HL-60/S4 (cell line): ENCODE data around the gene NECAB3.

Source experiments
- in situ Hi-C: fragments of 300-500 bp; cut with MboI; formaldehyde crosslinking; loops from 2 replicates; pipeline ENCODE4 v1.14.3; 2022; ENCODE audit warnings: low sequenced_read_pairs

Gene NECAB3

GRCh38 chr20:33697129-33697528, 22.9 kb upstream of the NECAB3 start:
- in situ Hi-C loops, result no loop called here

DNA sequence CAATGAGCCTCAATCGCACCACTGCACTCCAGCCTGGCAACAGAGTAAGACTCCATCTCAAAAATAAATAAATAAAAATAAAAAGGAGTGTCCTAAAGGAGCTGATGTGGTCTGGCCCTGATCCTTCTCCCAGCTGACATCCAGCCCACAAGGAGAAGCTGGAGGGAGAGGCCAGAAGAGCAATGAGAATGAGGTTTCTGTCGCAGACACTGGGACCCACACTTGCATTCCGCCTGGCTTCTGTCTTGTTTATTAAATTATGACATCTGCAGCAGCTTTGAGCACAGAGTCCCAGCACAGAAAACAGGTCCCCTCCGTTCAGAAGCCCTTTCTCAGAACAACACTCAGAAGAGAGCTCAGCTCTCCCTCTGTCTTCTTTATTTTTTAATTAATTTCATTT, 22.2 kb upstream of the NECAB3 start:
- in situ Hi-C loops, result no loop called here

- in situ Hi-C loops, result no loop called here
These were observed 20.4 kb upstream of the NECAB3 start for GRCh38 chr20:33694639-33695012.

GRCh38 chr20:33693741-33694638, 19.8 kb upstream of the NECAB3 start:
- in situ Hi-C loops, result no loop called here

DNA sequence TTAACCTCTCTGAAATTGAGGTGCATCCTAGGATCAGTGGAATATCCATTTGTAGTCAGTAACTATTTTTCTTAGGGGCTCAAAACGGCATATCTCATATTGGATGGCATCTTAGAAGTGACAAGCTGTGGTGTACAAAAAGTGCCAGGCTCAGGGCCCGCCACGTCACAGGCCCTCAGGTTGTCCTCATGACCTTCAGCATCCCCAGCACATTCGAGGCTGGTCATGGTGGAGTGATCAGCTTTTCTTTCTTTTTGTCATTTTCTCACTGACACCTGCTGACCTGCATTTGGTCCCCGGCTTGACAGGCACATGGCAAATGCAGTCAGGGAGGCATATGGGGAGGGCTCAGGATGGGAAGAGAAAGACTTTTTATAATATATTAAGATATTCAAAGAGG, 19.1 kb upstream of the NECAB3 start:
- in situ Hi-C loops, result no loop called here

- in situ Hi-C loops, result no loop called here
These were observed 15.7 kb upstream of the NECAB3 start for GRCh38 chr20:33689973-33690372.

- in situ Hi-C loops, result no loop called here
These were observed 15.3 kb upstream of the NECAB3 start for GRCh38 chr20:33689493-33689892.

DNA sequence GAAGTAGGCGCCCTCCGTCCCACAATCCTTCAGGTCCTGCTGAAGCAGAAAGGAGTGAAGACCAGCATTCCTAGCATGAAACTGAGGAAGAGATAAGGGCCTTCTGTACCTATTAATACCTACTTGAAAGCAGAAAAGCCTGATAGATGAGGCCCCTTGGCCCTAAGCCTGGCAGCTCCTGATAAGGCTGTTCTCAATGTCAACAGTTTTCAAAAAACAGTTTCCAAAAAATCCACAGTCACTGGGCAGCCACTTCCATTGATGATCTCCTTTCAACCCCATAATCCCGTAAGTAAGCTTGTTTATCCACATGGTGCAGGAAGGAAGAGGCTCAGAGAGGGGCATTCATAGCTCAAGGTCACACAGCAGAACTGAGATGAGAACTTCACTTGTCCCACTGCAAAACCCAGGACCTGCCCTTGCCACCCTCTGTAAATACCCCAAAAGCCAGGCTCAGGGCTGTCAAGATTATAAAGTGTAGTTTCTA, 14.8 kb upstream of the NECAB3 start:
- in situ Hi-C loops, result no loop called here

- in situ Hi-C loops, result no loop called here
These were observed 14.0 kb upstream of the NECAB3 start for GRCh38 chr20:33687993-33688937.

DNA sequence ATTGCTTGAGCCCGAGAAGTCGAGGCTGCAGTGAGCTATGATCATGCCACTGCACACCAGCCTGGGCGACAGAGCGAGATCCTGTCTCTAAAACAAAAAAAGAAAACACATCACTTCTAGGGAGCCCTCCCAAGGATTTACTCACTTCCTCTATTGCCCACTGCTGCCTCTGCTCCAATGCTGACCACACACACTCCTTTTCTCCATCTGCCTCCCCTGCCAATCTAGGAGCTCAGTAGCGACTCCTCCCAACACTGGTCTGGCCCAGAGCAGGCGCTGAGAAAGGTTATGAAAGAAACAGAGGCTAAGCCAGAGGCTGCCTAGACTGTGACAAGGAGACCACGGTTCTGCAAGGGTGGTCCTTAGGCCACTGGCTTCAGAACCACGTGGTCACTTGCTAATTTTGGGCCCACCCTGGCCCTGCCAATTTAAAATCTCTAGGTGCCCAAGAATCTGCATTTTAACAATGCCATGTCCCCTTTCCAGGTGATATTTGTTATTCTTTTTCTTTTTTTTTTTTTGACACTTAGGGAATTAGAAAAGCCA, 13.2 kb upstream of the NECAB3 start:
- in situ Hi-C loops, result no loop called here

GRCh38 chr20:33686984-33687366, 12.7 kb upstream of the NECAB3 start:
- in situ Hi-C loops, result no loop called here

- in situ Hi-C loops, result no loop called here
These were observed 12.1 kb upstream of the NECAB3 start, which contains the start of gene E2F1 for GRCh38 chr20:33686100-33686983. Gene E2F1 (minus strand): TSS chr20:33686385. CDS start chr20:33686264, 121 bp downstream.

DNA sequence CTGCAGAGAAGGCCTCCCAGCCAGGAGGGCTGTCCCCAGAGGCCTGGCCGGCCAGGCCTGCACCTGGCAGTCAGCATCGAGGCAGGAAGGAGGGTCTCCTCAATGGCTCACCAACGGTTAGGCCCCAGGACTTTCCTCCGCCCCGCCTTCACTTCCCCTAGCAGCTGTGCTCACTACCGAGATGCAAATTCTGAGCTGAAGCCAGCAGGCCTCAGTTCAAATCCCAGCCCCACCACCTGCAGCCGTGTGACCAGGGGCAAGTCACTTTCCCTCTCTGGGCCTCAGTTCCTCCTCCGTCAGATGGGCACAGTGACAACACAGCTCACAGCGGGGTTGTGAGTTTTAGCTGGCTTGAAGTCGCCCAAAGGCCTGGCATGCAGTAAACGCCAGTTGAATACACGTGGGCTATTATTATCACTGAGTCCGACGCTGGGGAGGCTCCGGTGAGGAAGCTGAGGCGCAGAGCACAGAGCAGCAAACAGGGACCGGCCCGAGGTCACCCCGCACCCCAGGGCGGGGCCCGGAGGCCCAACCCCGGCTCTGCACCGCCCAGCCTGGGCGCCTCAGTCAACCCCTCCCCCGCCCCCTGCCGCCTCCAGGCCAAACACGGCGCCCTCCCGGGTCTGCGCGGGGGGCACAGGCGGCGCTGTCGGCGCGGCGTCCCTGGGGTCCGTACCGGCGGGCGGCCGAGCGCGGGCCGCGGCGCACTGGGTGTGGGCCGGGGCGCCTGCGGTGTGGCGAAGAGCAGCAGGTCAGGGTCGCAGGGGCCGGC, 11.3 kb upstream of the NECAB3 start:
- in situ Hi-C loops, result no loop called here

DNA sequence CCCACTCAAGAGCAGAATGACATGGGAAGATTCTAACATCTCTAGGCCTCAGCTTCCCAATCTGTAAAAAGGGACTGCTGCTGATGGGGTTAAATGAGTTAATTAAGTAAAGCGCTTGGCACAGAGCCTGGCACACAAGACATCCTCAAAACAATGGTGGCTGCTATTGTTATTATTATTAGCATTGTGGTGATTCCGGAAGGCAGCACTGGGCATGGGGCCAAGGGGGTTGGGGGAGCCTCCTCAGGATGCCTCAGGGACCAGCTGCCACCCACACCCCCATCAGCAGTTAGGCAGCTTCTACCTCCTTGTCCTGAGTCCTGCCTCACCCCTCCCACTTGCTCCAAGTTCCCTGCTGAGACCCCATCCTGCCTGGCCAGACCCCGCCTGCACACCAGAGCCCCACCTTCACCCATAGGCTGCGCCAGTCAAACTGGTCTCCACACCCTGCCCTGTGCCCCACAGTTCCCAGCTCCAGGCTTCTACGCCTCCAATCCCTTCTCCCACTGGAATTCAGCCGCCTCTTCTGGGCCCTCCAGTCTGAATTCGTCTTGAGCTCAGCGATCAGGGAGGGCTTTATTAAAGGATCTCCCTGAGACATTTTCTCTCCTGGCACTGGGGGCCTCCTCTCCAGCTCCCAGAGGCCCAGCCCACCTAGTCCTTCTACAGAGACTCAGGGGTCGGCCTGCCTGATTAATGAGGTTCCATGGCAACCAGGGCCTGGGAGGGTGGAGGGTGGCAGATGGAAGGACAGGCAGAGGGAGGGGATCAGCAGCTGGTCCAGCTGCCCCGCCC, 10.5 kb upstream of the NECAB3 start:
- in situ Hi-C loops, result no loop called here

- in situ Hi-C loops, result no loop called here
These were observed 7.6 kb upstream of the NECAB3 start for GRCh38 chr20:33681728-33682353.

DNA sequence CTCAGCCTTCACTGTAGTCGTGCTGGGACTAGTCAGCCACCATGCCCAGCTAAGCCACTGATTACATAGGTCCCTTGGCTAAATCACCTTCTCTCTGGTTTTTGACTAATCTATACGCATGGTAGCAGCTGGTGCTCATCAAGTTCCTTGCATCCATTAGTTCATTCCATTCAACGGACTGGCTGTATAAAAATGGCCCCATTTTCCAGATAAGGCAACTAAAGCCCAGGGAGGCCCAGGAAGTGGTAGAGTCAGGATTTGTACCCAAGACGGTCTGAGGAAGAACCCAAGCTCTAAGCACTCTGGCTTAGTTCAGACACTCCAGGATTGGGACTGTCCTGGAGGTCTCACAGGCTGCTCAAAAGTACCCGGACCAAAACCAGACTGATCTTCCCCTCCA, 7.1 kb upstream of the NECAB3 start:
- in situ Hi-C loops, result no loop called here

DNA sequence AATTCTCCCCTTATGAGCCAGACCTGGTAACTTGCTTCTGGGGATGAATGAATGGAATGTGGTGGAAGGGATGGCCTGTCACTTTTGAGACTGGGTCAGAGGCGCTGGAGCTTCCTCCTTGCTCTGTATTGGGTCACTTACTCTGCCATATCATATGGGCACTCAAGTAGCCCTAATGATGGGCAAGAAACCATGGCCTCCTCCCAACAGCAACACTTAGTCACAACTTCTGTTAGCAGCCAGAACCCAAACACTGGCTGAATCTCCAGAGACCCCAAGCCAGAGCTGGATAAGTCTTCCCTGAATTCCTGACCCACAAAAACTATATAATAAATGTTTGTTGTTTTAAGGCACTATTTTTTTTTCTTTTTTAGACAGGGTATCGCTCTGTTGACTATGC, 6.5 kb upstream of the NECAB3 start:
- in situ Hi-C loops, result no loop called here

- in situ Hi-C loops, result no loop called here
These were observed 5.7 kb upstream of the NECAB3 start for GRCh38 chr20:33679758-33680485.
